ENCODE results near the gene RUNX2.

DNA sequence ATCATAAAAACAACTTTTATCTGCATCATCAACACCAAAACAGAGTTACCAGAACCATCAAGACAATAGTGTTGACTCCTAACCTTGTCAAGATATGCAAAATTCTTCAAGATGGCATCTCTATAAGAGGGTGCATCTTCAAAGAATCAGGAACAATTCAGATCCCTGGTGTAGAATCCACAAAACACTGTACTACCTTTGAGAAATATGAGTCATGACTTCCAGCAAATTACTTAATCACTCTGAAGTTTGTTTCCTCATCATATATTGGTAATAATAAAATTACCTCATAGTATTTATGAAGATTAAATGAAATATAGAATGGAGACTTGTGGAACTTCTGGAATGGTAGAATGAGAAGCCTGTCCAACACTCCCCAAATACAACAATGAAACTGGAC is 270.9 kb downstream of the RUNX2 start:
- TF ChIP-seq, protein P1, sequence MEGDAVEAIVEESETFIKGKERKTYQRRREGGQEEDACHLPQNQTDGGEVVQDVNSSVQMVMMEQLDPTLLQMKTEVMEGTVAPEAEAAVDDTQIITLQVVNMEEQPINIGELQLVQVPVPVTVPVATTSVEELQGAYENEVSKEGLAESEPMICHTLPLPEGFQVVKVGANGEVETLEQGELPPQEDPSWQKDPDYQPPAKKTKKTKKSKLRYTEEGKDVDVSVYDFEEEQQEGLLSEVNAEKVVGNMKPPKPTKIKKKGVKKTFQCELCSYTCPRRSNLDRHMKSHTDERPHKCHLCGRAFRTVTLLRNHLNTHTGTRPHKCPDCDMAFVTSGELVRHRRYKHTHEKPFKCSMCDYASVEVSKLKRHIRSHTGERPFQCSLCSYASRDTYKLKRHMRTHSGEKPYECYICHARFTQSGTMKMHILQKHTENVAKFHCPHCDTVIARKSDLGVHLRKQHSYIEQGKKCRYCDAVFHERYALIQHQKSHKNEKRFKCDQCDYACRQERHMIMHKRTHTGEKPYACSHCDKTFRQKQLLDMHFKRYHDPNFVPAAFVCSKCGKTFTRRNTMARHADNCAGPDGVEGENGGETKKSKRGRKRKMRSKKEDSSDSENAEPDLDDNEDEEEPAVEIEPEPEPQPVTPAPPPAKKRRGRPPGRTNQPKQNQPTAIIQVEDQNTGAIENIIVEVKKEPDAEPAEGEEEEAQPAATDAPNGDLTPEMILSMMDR (IDR thresholded peaks at IDR 0.05): no peak
- TF ChIP-seq EZH2 (IDR thresholded peaks at IDR 0.05; ENCODE audit: borderline replicate concordance, insufficient read depth, low read depth, low read length, poor library complexity, severe bottlenecking): no peak
